OCI-LY3 (cell line): Measurements from ENCODE around the gene SCAF1.

ENCODE experiments used
- EZH2phosphoT487 ChIP-seq: fragments of 200-600 bp; shearing (Covaris generic); IDR thresholded peaks from 2 replicates; pipeline ENCODE4 v1.6.1; 2018; ENCODE audit warnings: antibody characterized with exemption, mixed run types, low read depth
- TF ChIP-seq, protein P1 (sequence below): fragments of 200-600, 300-600 bp; sonication (generic); IDR thresholded peaks from 2 replicates; pipeline ENCODE4 v1.5.1; 2014; ENCODE audit warnings: antibody characterized with exemption, low read length, low read depth

DNA sequence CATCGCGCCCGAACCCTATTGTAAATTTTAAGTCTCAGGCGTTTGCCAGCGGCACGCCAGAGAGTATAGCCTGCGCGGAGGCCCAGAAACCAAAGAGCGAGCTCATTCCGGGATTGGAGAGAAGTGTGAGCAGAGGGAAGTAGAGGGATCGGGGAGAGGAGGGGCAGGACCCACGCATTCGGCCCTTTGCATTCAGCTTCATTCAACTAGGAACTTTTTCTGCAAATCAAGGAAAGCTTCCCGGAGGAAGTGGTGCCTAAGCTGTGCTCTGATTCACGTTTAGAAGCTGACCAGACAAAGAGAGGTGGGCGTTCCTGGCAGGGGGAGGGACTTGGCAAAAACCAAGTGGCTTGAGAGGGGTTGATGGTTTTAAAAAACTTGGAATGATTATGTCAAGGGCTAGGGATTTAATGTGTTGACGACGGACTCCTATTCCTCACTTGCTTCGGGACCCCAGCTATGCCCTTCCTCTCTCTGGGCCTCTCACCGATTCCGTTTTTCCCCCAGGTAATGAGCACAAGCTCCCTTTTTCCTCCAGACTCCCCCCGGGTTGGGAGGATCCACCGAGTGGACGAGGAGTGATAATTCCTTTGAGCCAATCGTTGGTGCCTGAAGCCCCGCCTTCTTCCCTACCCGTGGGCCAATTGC, 34.3 kb downstream of the SCAF1 start:
- TF ChIP-seq, protein P1, sequence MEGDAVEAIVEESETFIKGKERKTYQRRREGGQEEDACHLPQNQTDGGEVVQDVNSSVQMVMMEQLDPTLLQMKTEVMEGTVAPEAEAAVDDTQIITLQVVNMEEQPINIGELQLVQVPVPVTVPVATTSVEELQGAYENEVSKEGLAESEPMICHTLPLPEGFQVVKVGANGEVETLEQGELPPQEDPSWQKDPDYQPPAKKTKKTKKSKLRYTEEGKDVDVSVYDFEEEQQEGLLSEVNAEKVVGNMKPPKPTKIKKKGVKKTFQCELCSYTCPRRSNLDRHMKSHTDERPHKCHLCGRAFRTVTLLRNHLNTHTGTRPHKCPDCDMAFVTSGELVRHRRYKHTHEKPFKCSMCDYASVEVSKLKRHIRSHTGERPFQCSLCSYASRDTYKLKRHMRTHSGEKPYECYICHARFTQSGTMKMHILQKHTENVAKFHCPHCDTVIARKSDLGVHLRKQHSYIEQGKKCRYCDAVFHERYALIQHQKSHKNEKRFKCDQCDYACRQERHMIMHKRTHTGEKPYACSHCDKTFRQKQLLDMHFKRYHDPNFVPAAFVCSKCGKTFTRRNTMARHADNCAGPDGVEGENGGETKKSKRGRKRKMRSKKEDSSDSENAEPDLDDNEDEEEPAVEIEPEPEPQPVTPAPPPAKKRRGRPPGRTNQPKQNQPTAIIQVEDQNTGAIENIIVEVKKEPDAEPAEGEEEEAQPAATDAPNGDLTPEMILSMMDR, result no peak
- TF ChIP-seq EZH2phosphoT487, result no peak
